ENCODE measurements around the gene UNC13B.

Gene UNC13B

DNA sequence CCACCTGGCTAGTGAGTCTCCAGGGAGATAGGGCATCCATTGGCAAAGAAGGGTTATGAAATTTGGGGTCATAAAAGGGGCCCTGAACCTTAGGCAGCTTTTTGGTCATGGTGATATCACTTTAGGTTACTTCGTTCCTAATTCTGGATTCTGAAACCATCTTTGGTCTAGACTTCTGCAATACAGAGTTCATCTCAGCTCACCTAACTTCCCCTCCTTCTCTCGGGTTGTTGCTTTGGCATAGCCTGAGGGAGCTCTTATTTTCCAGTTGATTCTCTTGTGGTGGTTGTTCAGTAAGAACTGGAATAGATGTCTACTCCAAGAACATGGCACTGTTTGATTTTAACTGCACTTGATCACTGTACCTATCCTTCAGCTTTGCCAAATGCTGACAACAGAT lies 179.2 kb downstream of the UNC13B start:
- TF ChIP-seq TEAD4 (IDR thresholded peaks at IDR 0.05) = no peak
- no peak for TF ChIP-seq NFIC (IDR thresholded peaks at IDR 0.05)
- TF ChIP-seq, protein P1, sequence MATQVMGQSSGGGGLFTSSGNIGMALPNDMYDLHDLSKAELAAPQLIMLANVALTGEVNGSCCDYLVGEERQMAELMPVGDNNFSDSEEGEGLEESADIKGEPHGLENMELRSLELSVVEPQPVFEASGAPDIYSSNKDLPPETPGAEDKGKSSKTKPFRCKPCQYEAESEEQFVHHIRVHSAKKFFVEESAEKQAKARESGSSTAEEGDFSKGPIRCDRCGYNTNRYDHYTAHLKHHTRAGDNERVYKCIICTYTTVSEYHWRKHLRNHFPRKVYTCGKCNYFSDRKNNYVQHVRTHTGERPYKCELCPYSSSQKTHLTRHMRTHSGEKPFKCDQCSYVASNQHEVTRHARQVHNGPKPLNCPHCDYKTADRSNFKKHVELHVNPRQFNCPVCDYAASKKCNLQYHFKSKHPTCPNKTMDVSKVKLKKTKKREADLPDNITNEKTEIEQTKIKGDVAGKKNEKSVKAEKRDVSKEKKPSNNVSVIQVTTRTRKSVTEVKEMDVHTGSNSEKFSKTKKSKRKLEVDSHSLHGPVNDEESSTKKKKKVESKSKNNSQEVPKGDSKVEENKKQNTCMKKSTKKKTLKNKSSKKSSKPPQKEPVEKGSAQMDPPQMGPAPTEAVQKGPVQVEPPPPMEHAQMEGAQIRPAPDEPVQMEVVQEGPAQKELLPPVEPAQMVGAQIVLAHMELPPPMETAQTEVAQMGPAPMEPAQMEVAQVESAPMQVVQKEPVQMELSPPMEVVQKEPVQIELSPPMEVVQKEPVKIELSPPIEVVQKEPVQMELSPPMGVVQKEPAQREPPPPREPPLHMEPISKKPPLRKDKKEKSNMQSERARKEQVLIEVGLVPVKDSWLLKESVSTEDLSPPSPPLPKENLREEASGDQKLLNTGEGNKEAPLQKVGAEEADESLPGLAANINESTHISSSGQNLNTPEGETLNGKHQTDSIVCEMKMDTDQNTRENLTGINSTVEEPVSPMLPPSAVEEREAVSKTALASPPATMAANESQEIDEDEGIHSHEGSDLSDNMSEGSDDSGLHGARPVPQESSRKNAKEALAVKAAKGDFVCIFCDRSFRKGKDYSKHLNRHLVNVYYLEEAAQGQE (IDR thresholded peaks at IDR 0.05; ENCODE audit: low read depth) = no peak
- TF ChIP-seq TCF12 (IDR thresholded peaks at IDR 0.05; ENCODE audit: low read depth) = no peak
- TF ChIP-seq EP300 (IDR thresholded peaks at IDR 0.05; ENCODE audit: borderline replicate concordance) = no peak
- TF ChIP-seq CEBPB (IDR thresholded peaks at IDR 0.05) = no peak
- TF ChIP-seq CREB1 (IDR thresholded peaks at IDR 0.05; ENCODE audit: low read depth) = no peak
- TF ChIP-seq FOXM1 (IDR thresholded peaks at IDR 0.05; ENCODE audit: borderline replicate concordance, low read depth) = no peak
- TF ChIP-seq EGR1 (IDR thresholded peaks at IDR 0.05) = no peak
- no peak for TF ChIP-seq YY1 (IDR thresholded peaks at IDR 0.05; ENCODE audit: low read depth)

DNA sequence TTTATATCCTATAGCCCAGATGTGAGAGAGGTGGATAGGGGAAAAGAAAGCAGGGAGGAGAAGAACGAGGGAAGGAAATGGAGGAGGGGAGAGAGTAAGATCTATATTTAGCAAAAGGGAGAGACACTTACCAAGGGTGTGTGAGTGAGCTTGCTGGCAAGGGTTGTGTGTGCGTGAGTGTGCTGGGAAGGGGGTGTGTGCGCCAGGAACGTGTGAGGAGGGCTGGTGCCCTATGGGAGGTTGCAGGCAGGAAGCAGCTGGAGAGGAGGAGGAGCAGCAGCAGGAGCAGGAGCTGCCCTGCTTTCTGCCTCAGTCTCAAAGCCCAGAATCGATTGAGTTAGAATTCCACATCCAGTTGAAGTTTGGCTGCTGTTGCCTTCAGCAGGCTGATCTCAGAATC lies 179.8 kb downstream of the UNC13B start:
- TF ChIP-seq, protein P2, sequence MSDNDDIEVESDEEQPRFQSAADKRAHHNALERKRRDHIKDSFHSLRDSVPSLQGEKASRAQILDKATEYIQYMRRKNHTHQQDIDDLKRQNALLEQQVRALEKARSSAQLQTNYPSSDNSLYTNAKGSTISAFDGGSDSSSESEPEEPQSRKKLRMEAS (IDR thresholded peaks at IDR 0.05) = no peak
- TF ChIP-seq, protein P1 (IDR thresholded peaks at IDR 0.05; ENCODE audit: low read depth) = no peak
- no peak for TF ChIP-seq CREB1 (IDR thresholded peaks at IDR 0.05; ENCODE audit: low read depth)

DNA sequence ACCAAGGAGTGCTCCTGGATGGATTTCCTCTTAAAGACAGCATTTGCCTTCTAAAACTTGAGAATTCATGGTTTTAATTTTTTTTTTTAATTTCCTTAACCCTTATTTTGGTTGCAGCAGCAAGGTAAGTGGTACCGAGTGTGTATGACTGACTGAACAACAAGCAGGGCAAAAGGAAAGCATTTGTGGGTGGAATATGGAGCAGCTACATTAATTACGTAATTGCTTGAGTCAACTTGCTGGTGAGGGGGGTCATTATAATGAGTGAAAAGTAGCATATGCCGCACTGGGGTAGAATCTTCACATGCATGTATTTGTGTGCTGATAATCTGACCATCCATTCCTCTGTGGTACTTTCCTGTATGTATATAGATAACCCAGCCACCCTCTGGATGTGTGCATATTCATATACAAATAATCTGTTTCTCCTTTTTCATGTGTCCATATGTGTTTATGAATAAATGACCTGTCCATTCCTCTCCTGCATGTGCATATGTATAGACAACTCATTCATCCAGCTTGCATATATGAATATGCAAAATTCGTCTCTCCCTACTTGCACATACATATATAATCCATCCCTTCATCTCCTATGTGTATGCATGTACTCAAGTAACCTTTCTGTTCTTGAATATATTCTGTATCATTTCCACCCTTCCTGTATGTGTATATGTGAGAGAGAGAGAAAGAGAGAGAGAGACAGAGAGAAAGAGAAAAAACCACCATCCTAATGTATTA lies 180.6 kb downstream of the UNC13B start:
- TF ChIP-seq FOXM1 (IDR thresholded peaks at IDR 0.05; ENCODE audit: borderline replicate concordance, low read depth) (no peak), TEAD4 (IDR thresholded peaks at IDR 0.05) (no peak)
- TF ChIP-seq, protein P1 (IDR thresholded peaks at IDR 0.05; ENCODE audit: low read depth) = no peak

DNA sequence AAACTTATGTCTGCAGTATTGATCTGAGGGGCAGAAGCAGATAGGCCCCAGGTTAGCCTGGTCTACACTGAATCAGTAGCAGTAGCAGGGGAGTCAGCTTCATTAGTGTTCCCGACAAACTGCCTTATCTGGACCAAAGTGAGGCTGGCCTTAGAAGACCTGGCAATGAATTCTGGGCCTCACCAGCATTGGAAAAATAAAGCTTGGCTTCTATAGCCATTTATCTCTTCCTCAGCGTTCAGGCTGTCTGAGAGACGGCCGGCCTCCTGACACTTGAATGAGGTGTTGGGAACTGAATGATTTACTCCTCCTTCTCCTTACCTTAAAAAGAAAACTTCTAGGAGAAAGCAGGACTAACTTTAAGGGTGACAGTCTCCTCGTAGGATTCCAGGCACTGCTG lies 186.3 kb downstream of the UNC13B start:
- TF ChIP-seq TAF1 (IDR thresholded peaks at IDR 0.05; ENCODE audit: low read depth) (no peak), CREB1 (IDR thresholded peaks at IDR 0.05; ENCODE audit: low read depth) (no peak), EGR1 (IDR thresholded peaks at IDR 0.05) (no peak), TEAD4 (IDR thresholded peaks at IDR 0.05) (no peak), TCF12 (IDR thresholded peaks at IDR 0.05; ENCODE audit: low read depth) (no peak), NFIC (IDR thresholded peaks at IDR 0.05) (no peak), FOXM1 (IDR thresholded peaks at IDR 0.05; ENCODE audit: borderline replicate concordance, low read depth) (no peak)
- TF ChIP-seq, protein P1 (IDR thresholded peaks at IDR 0.05; ENCODE audit: low read depth) = no peak

DNA sequence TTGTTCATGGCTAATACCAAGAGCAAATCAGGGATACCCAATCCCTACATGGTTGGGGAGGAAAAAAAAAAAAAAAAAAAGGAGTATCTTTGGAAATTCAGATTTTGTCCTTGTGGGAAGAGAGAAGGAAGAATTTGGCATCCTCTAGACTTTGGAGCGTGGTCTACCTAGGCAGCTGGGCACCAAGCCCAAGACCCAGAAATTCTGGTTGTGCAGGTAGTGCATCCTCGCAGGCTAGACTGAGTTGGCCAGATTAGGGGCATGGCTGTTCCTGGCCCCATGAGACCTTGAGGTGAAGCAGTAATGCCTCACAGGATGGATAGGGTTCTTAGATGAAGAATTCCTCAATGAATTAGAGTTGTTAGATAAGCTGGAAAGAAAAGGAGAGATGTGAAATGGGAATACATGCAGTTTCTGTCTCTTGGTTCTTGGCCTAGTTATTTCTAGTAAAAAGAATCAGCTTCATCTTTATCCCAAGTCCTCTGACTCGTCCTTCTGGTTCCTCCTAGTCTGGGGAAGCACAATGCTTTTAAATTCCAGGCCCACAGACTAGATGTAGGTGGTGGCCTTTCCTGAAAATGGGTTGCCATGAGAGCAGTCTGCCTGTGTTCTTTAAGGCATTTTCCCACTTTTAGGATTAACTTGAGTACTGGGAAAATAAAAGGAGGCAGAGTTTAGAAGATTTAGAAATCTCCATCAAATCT lies 187.6 kb downstream of the UNC13B start:
- TF ChIP-seq TCF12 (IDR thresholded peaks at IDR 0.05; ENCODE audit: low read depth) = no peak
- TF ChIP-seq EGR1 (IDR thresholded peaks at IDR 0.05) = no peak
- TF ChIP-seq RAD21 (IDR thresholded peaks at IDR 0.05; ENCODE audit: low read depth) = no peak
- no peak for TF ChIP-seq ZBTB7A (IDR thresholded peaks at IDR 0.05; ENCODE audit: low read depth)
- TF ChIP-seq YY1 (IDR thresholded peaks at IDR 0.05; ENCODE audit: low read depth) = no peak
- TF ChIP-seq TEAD4 (IDR thresholded peaks at IDR 0.05) = no peak
